ENCODE measurements around the gene RBM20. TPM values are rescaled to one million over a fixed set of nuclear protein-coding genes. Genes with fewer than 3 reads are reported as not detected.

The RBM20 gene
- total RNA-seq, 3 donors from 2014 or later, result 0.48 to 3.1 (median 1.6) TPM

DNA sequence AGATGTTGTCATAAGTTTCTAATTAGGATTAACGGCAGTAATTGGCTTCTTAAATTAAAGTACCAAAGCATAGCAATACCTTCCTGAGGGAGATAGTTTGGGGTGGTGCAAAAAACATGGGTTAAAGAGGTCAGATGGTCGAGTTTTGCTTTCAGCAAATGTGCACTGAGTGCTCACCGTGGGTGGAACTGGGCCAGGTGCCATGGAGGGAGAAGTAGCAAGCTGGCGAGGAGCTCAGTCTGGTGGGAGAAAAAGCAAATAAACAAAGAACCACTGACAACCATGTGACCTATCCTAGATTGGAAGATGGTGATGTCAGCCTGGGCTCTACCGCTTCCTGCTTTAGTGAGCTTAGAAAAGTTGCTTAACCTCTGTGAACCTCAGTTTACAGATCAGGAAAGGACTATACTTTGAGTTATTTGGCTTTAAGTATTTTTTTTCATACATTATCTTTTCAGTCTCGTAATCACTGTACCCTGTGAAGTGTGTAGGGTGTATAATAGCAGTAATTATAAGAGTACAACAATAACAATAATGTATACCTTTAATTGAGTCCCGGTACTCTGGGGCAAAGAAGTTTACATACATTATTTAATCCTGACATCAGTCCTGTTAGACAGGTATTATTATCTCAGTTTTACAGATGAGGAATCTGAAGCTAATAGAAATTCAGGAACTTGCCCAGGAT, 158.6 kb downstream of the RBM20 start:
- H3K4me3 ChIP-seq, result no peak overlapping the region
- peak; percentile 72 to 85 for DNase-seq (ENCODE audit: low spot score in 2 of 2)

DNA sequence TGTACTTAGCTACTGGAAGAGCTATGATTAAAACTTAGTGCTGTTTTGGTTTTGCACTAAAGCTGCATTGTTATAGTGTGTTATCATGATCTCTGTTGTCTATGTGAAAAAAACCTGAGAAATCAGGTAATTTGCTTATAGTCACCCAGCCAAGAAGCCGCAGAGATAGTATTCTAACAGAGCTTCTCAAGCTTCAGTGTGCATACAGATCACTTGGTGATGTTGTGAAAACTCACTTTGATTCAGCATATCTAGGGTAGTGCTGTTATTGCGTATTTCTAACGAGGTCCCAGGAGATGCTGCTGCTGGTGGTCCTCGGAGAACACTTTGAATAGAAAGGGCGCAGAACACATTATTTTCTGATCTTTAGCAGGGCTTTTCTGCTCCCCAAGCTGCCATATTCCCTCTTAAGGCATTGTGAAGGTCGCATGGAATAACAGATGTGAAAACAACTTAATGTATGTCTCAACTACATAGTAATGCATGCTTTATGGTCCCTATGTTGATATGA, 159.2 kb downstream of the RBM20 start:
- Histone ChIP-seq H3K4me1 (peaks cover 0 to 11% of the 10 kb centered on the region in 2 donors), H3K27ac (peak overlapping the region; percentile 77 to 79), H3K36me3 (no peaks in the 10 kb centered on the region), H3K4me3 (no peak overlapping the region), H3K27me3 (no peaks in the 10 kb centered on the region), H3K9me3 (no peaks in the 10 kb centered on the region)
- DNase-seq (ENCODE audit: low spot score in 2 of 2), result no peak
- TF ChIP-seq, protein P1, sequence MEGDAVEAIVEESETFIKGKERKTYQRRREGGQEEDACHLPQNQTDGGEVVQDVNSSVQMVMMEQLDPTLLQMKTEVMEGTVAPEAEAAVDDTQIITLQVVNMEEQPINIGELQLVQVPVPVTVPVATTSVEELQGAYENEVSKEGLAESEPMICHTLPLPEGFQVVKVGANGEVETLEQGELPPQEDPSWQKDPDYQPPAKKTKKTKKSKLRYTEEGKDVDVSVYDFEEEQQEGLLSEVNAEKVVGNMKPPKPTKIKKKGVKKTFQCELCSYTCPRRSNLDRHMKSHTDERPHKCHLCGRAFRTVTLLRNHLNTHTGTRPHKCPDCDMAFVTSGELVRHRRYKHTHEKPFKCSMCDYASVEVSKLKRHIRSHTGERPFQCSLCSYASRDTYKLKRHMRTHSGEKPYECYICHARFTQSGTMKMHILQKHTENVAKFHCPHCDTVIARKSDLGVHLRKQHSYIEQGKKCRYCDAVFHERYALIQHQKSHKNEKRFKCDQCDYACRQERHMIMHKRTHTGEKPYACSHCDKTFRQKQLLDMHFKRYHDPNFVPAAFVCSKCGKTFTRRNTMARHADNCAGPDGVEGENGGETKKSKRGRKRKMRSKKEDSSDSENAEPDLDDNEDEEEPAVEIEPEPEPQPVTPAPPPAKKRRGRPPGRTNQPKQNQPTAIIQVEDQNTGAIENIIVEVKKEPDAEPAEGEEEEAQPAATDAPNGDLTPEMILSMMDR (IDR thresholded peaks at IDR 0.05), result no peak
- TF ChIP-seq POLR2AphosphoS5 (IDR thresholded peaks at IDR 0.05), result no peak
- TF ChIP-seq POLR2A (IDR thresholded peaks at IDR 0.05), result no peak
- intact Hi-C loops (cut with DNase I; ENCODE audit: low total_unique reads), result loop anchor here (5.0 kb wide), 1 partner anchor 69 kb away; the partner anchor contains the start of gene PDCD4

More for the DNA sequence above, 158.6 kb downstream of the RBM20 start:
- Histone ChIP-seq H3K36me3 (no peaks in the 10 kb centered on the region), H3K27me3 (no peaks in the 10 kb centered on the region), H3K4me1 (peaks cover 0 to 11% of the 10 kb centered on the region in 2 donors), H3K9me3 (no peaks in the 10 kb centered on the region), H3K27ac (peak overlapping the region; percentile 77 to 79)
- TF ChIP-seq, protein P1 (IDR thresholded peaks at IDR 0.05), result no peak
- TF ChIP-seq POLR2AphosphoS5 (IDR thresholded peaks at IDR 0.05), result peak in 1 of 3 donors; percentile 68
- intact Hi-C loops (cut with DNase I; ENCODE audit: low total_unique reads), result loop anchor here (5.0 kb wide), 1 partner anchor 70 kb away; the partner anchor contains the start of gene PDCD4

DNA sequence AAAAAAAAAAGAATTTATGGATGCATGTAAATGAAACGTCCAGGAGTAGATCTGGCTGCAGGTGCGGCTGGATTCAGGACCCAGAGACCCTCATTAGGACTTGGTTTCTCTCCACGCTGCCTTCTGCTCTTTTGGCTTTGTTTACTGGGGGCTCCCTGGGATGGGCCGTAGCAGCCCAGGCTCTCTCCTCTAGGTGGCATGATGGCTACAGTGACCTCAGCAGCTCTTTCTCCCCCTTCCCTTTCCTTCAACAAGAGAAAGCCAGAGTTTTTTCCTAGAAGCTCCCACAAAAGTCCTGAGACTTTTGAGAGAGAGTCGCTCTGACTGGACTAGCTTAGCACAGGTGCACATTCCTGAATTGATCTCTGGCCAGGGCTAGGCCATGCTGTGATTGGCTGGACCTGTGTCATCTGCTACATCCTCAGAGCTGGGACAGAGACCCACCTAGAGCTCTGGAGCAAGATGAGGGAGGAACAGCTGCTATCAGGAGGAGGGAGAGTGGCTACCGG, 159.7 kb downstream of the RBM20 start:
- TF ChIP-seq POLR2A (IDR thresholded peaks at IDR 0.05), result no peak
- TF ChIP-seq, protein P1 (IDR thresholded peaks at IDR 0.05), result peak in 2 of 3 donors; percentile 37 to 60
- intact Hi-C loops (cut with DNase I; ENCODE audit: low total_unique reads), result loop anchor here (5.0 kb wide), 1 partner anchor 68 kb away; the partner anchor contains the start of gene PDCD4
- Histone ChIP-seq H3K36me3 (no peaks in the 10 kb centered on the region), H3K9me3 (no peaks in the 10 kb centered on the region), H3K4me3 (no peak overlapping the region), H3K4me1 (peaks cover 0 to 11% of the 10 kb centered on the region in 2 donors), H3K27ac (peak overlapping the region; percentile 62 to 68), H3K27me3 (no peaks in the 10 kb centered on the region)
- DNase-seq (ENCODE audit: low spot score in 2 of 2), result peak in 1 of 2 donors; percentile 41

DNA sequence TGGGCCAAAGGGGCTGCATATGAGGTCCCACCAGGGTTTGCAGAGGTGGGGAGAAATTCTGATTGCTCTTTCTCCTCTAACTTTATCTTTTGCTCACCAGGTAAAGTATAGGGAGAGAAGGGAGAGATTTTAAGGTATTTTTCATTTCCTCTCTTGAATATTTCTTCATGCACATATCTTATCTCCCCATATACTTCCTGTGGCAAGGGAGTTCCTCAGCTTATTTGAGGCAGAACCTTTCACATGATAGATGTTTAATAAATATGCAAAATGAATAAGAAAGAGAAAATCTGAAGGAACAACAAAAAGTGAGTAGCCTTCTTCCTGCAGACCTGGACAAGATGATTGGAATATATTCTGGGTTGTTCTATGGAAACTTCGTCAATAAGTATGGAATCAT, 160.2 kb downstream of the RBM20 start:
- Histone ChIP-seq H3K36me3 (no peaks in the 10 kb centered on the region), H3K27me3 (no peaks in the 10 kb centered on the region), H3K4me3 (no peak overlapping the region), H3K4me1 (peaks cover 0 to 11% of the 10 kb centered on the region in 2 donors), H3K9me3 (no peaks in the 10 kb centered on the region), H3K27ac (peak overlapping the region; percentile 62 to 68)
- intact Hi-C loops (cut with DNase I; ENCODE audit: low total_unique reads), result loop anchor here (5.0 kb wide), 1 partner anchor 68 kb away; the partner anchor contains the start of gene PDCD4
- TF ChIP-seq POLR2AphosphoS5 (IDR thresholded peaks at IDR 0.05), result no peak
- TF ChIP-seq, protein P1 (IDR thresholded peaks at IDR 0.05), result no peak
- no peak for TF ChIP-seq POLR2A (IDR thresholded peaks at IDR 0.05)
- no peak for DNase-seq (ENCODE audit: low spot score in 2 of 2)

DNA sequence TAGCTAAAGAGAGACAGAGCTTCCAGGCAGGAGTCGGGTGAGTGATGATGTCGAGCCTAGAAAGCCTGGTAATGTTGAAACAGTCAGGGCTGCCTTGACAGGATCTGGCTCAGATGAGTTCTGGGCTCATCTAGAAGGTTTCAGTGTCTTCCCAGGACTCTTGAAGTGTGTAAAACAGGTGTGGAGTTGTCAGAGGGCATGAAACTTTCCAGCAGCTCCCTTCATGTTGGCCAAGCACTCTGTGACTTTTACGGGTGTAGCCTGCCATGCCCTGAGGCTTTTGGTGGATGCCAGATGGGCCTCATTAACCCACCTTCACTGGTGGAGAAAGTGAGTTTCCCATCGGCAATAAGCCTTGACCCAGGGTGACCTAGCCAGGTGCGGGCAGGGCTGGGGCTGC, 161.2 kb downstream of the RBM20 start:
- no peaks in the 10 kb centered on the region for H3K36me3 ChIP-seq
- intact Hi-C loops (cut with DNase I; ENCODE audit: low total_unique reads), result no loop called here
- no peak overlapping the region for H3K4me3 ChIP-seq
- no peak for TF ChIP-seq POLR2AphosphoS5 (IDR thresholded peaks at IDR 0.05)
- no peak for TF ChIP-seq POLR2A (IDR thresholded peaks at IDR 0.05)
- TF ChIP-seq, protein P1 (IDR thresholded peaks at IDR 0.05), result no peak
- peak overlapping the region; percentile 8 to 63 for H3K27ac ChIP-seq
- no peaks in the 10 kb centered on the region for H3K27me3 ChIP-seq
- H3K9me3 ChIP-seq, result no peaks in the 10 kb centered on the region
- no peak for DNase-seq (ENCODE audit: low spot score in 2 of 2)
- H3K4me1 ChIP-seq, result peaks cover 0 to 11% of the 10 kb centered on the region in 2 donors

All from breast epithelium (tissue), 4 donors.